ENCODE measurements around the gene PLCB4.

GRCh38 chr20:9143926-9144325 is 75.0 kb downstream of the PLCB4 start:
- TF ChIP-seq CTCF (IDR thresholded peaks at IDR 0.05) = no peak
- no peak for TF ChIP-seq POLR2A (IDR thresholded peaks at IDR 0.05)
